Measurements from ENCODE around the gene ZNF480.

The ZNF480 gene

DNA sequence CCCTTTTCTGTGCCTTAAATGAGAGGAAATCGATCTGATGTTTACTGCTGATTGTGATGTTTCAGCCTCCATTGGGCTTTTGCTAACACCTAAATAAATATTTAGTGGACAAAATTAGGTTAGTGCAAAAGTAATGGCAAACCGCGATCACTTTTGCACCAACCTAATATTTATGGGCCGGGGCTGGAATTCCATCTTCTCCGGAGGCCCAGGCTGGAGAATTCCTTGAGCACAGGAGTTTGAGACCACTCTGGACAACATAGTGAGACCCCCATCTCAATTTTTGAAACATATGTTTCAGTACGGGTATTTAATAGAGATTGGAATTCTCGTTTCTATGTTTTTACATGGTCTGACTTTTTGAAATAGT is 73.4 kb downstream of the ZNF480 start:
- peak overlapping the region; percentile 98 for H3K27ac ChIP-seq
- in situ Hi-C loops (cut with HindIII; ENCODE audit: low pct_ligation_motif_present, low sequenced_read_pairs): no loop called here
- H3K27me3 ChIP-seq (replicated peaks): no peaks in the 10 kb centered on the region
- H3K36me3 ChIP-seq (replicated peaks): peaks cover 11% of the 10 kb centered on the region
- DNase-seq: no peak
- H3K4me3 ChIP-seq (ENCODE audit: low read depth, low read length): peak overlapping the region; percentile 88
- TF ChIP-seq, protein P1, sequence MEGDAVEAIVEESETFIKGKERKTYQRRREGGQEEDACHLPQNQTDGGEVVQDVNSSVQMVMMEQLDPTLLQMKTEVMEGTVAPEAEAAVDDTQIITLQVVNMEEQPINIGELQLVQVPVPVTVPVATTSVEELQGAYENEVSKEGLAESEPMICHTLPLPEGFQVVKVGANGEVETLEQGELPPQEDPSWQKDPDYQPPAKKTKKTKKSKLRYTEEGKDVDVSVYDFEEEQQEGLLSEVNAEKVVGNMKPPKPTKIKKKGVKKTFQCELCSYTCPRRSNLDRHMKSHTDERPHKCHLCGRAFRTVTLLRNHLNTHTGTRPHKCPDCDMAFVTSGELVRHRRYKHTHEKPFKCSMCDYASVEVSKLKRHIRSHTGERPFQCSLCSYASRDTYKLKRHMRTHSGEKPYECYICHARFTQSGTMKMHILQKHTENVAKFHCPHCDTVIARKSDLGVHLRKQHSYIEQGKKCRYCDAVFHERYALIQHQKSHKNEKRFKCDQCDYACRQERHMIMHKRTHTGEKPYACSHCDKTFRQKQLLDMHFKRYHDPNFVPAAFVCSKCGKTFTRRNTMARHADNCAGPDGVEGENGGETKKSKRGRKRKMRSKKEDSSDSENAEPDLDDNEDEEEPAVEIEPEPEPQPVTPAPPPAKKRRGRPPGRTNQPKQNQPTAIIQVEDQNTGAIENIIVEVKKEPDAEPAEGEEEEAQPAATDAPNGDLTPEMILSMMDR (IDR thresholded peaks at IDR 0.05; ENCODE audit: low read depth, low read length, missing control alignments): no peak

Measured in brain microvascular endothelial cell (primary cell).